H1 (cell line): ENCODE measurements around the gene ACHE. TPM values are rescaled to one million over a fixed set of nuclear protein-coding genes. Genes with fewer than 3 reads are reported as not detected.

Experiments
- CTCF ChIA-PET: fragments of 300-600 bp; sonication (Branson Sonifier 250); formaldehyde crosslinking; loops from one replicate; lab custom pipeline; 2021; ENCODE audit not compliant: partially characterized antibody; lab: Charles Lee
- POLR2A ChIA-PET: fragments of 300-600 bp; sonication (Branson Sonifier 250); formaldehyde crosslinking; loops from one replicate; lab custom pipeline; 2021; ENCODE audit warnings: inconsistent platforms; ENCODE audit not compliant: partially characterized antibody; lab: Charles Lee
- DNase-seq, 2 experiments: peaks; one replicate each; pipeline versions ENCODE4 v3.0.0 to v3.0.0-alpha.2; 2010 to 2022; ENCODE audit warnings: low spot score in 2 of 2, low read depth in 1 of 2, mixed read lengths in 1 of 2
- FAIRE-seq: peaks from 2 replicates; lab custom pipeline; 2011; peaks lifted over from hg19 to GRCh38; lab: Jason Lieb, UNC
- H2AFZ ChIP-seq: 2 replicates; pipeline ENCODE4 v1.8.1; 2012; ENCODE audit warnings: low read length, inconsistent platforms
- H2AK5ac ChIP-seq: 2 replicates; pipeline ENCODE4 v1.6.1; 2013; ENCODE audit warnings: low read depth, low read length
- H2BK120ac ChIP-seq: replicated peaks from 2 replicates; pipeline ENCODE3; 2013; ENCODE audit warnings: low read depth, low read length, inconsistent platforms
- H2BK12ac ChIP-seq: 2 replicates; pipeline ENCODE4 v1.6.1; 2013; ENCODE audit warnings: low read depth, low read length
- H2BK15ac ChIP-seq: 2 replicates; pipeline ENCODE4 v1.6.1; 2013; ENCODE audit warnings: low read length
- H2BK20ac ChIP-seq: 2 replicates; pipeline ENCODE4 v1.6.1; 2013; ENCODE audit warnings: low read length
- H2BK5ac ChIP-seq: 2 replicates; pipeline ENCODE4 v1.6.1; 2013; ENCODE audit warnings: low read depth, low read length
- H3K14ac ChIP-seq: 2 replicates; pipeline ENCODE4 v1.6.1; 2013; ENCODE audit warnings: inconsistent platforms; ENCODE audit not compliant: insufficient read length
- H3K18ac ChIP-seq: 2 replicates; pipeline ENCODE4 v1.6.1; 2013; ENCODE audit warnings: low read length; ENCODE audit errors: extremely low read depth
- H3K23ac ChIP-seq: 2 replicates; pipeline ENCODE4 v1.6.1; 2013; ENCODE audit warnings: inconsistent platforms; ENCODE audit not compliant: insufficient read length
- H3K23me2 ChIP-seq: 2 replicates; pipeline ENCODE4 v1.6.1; 2013; ENCODE audit warnings: low read depth, low read length
- H3K27ac ChIP-seq: 2 replicates; pipeline ENCODE4 v1.6.1; 2011; ENCODE audit warnings: low read depth, low read length, inconsistent platforms
- H3K27me3 ChIP-seq, 4 experiments: replicated peaks in 1 of 4; 1 replicate in 1 of 4; 2 replicates in 3 of 4; pipeline versions ENCODE4 v1.6.1 to v1.8.1; 2011 to 2013; ENCODE audit warnings: low read length in 3 of 4, mild to moderate bottlenecking in 3 of 4, inconsistent platforms in 2 of 4, mixed read lengths in 2 of 4, moderate library complexity in 1 of 4; ENCODE audit not compliant: control insufficient read depth in 3 of 4, insufficient read depth in 3 of 4; ENCODE audit errors: extremely low read depth in 1 of 4
- H3K36me3 ChIP-seq, 4 experiments: 2 replicates each; pipeline versions ENCODE4 v1.6.1 to v1.8.1; 2011 to 2013; ENCODE audit warnings: mild to moderate bottlenecking in 4 of 4, low read length in 3 of 4, moderate library complexity in 2 of 4, control low read depth in 1 of 4, inconsistent platforms in 1 of 4; ENCODE audit not compliant: insufficient read depth in 4 of 4, control insufficient read depth in 2 of 4
- H3K4ac ChIP-seq: replicated peaks from 2 replicates; pipeline ENCODE3; 2013; ENCODE audit warnings: low read length, low read depth, mixed read lengths, inconsistent platforms; ENCODE audit not compliant: insufficient read length
- H3K4me1 ChIP-seq, 4 experiments: replicated peaks in 1 of 4; 1 replicate in 1 of 4; 2 replicates in 3 of 4; pipeline versions ENCODE4 v1.6.1 to v1.8.1; 2011 to 2013; ENCODE audit warnings: low read length in 3 of 4, inconsistent platforms in 2 of 4, mixed read lengths in 1 of 4; ENCODE audit not compliant: insufficient read depth in 4 of 4, control insufficient read depth in 3 of 4
- H3K4me2 ChIP-seq, 2 experiments: 2 replicates each; pipeline versions ENCODE4 v1.6.1 to v1.8.1; 2011 to 2013; ENCODE audit warnings: low read depth in 2 of 2, low read length in 2 of 2, control low read depth in 1 of 2, inconsistent platforms in 1 of 2, mild to moderate bottlenecking in 1 of 2; ENCODE audit not compliant: insufficient read depth in 1 of 2
- H3K4me3 ChIP-seq, 4 experiments: fragments of 200-600, 300-600 bp in 1 of 4; sonication (generic), shearing (Covaris generic), sonication (Bioruptor Twin) in 1 of 4; 2 replicates each; pipeline versions ENCODE4 v1.5.1 to v1.8.1; 2011 to 2016; ENCODE audit warnings: low read length in 4 of 4, low read depth in 3 of 4, control low read depth in 2 of 4, inconsistent platforms in 2 of 4, mild to moderate bottlenecking in 2 of 4, mixed read lengths in 1 of 4, moderate library complexity in 1 of 4; ENCODE audit not compliant: insufficient read depth in 2 of 4; ENCODE audit errors: extremely low read depth in 1 of 4
- H3K56ac ChIP-seq: replicated peaks from 2 replicates; pipeline ENCODE3; 2013; ENCODE audit warnings: low read depth, mild to moderate bottlenecking, mixed read lengths, low read length, inconsistent platforms; ENCODE audit not compliant: insufficient read length
- H3K79me1 ChIP-seq: 2 replicates; pipeline ENCODE4 v1.6.1; 2013; ENCODE audit warnings: low read depth, low read length, control low read depth
- H3K79me2 ChIP-seq, 2 experiments: 2 replicates each; pipeline versions ENCODE4 v1.6.1 to v1.8.1; 2012 to 2013; ENCODE audit warnings: low read length in 2 of 2, mild to moderate bottlenecking in 2 of 2, inconsistent platforms in 1 of 2; ENCODE audit not compliant: insufficient read depth in 2 of 2, control insufficient read depth in 1 of 2
- H3K9ac ChIP-seq, 4 experiments: replicated peaks in 1 of 4; 1 replicate in 1 of 4; 2 replicates in 3 of 4; pipeline versions ENCODE4 v1.6.1 to v1.8.1; 2011 to 2013; ENCODE audit warnings: low read depth in 3 of 4, low read length in 3 of 4, control low read depth in 2 of 4, mild to moderate bottlenecking in 2 of 4, moderate library complexity in 2 of 4, inconsistent platforms in 1 of 4; ENCODE audit errors: extremely low read depth in 1 of 4
- H3K9me3 ChIP-seq, 2 experiments: 2 replicates each; pipeline versions ENCODE4 v1.6.1 to v1.8.1; 2012 to 2013; ENCODE audit warnings: mild to moderate bottlenecking in 2 of 2, moderate library complexity in 2 of 2, control low read depth in 1 of 2, inconsistent platforms in 1 of 2, low read depth in 1 of 2, low read length in 1 of 2, mixed read lengths in 1 of 2; ENCODE audit not compliant: insufficient read depth in 2 of 2
- H4K20me1 ChIP-seq, 2 experiments: replicated peaks in 1 of 2; 2 replicates each; pipeline versions ENCODE3 to v1.8.1; 2011 to 2013; ENCODE audit warnings: inconsistent platforms in 2 of 2, low read length in 2 of 2, mild to moderate bottlenecking in 1 of 2; ENCODE audit not compliant: insufficient read depth in 2 of 2, control insufficient read depth in 1 of 2
- H4K5ac ChIP-seq: 2 replicates; pipeline ENCODE4 v1.6.1; 2013; ENCODE audit warnings: low read length, low read depth, mixed read lengths, inconsistent platforms; ENCODE audit not compliant: insufficient read length
- H4K8ac ChIP-seq: 2 replicates; pipeline ENCODE4 v1.8.0; 2013; ENCODE audit warnings: mild to moderate bottlenecking, moderate library complexity, low read length, inconsistent platforms; ENCODE audit not compliant: insufficient read depth; ENCODE audit errors: extremely low read depth
- H4K91ac ChIP-seq: replicated peaks from 2 replicates; pipeline ENCODE3; 2013; ENCODE audit warnings: low read length, mixed read lengths, inconsistent platforms; ENCODE audit not compliant: insufficient read length
- ATF2 ChIP-seq: IDR thresholded peaks from 2 replicates; pipeline ENCODE4 v1.6.1; 2012; ENCODE audit warnings: low read length, inconsistent platforms
- CHD2 ChIP-seq: IDR thresholded peaks from 2 replicates; pipeline ENCODE4 v1.6.1; 2012; ENCODE audit warnings: low read length, improper control_type of control experiment
- SAP30 ChIP-seq: fragments of 300-600 bp; sonication (generic); IDR thresholded peaks from 2 replicates; pipeline ENCODE4 v1.7.1; 2012; ENCODE audit warnings: low read length, moderate library complexity, mild to moderate bottlenecking, inconsistent platforms; ENCODE audit not compliant: insufficient read depth, insufficient replicate concordance
- SUZ12 ChIP-seq: fragments of 200-600 bp; sonication (generic); IDR thresholded peaks from 2 replicates; pipeline ENCODE4 v1.6.1; 2012; ENCODE audit warnings: mild to moderate bottlenecking, inconsistent platforms, low read length, moderate library complexity, mixed read lengths
- YY1 ChIP-seq: IDR thresholded peaks from 2 replicates; pipeline ENCODE4 v1.6.1; 2011; ENCODE audit warnings: low read depth, mild to moderate bottlenecking, low read length
- WGBS, 2 experiments: shearing (Covaris generic) in 1 of 2; methylation state at CpG; one replicate each; pipeline versions ENCODE4 v1.1.6 to v1.1.7; 2013 to 2015; ENCODE audit warnings: low lambda C conversion rate in 2 of 2, mixed read lengths in 2 of 2, inconsistent platforms in 1 of 2, low coverage in 1 of 2, missing lambda C conversion rate in 1 of 2; ENCODE audit not compliant: insufficient replicate concordance in 2 of 2, insufficient coverage in 1 of 2, insufficient read length in 1 of 2; ENCODE audit errors: extremely low coverage in 1 of 2, missing lambda C conversion rate in 1 of 2; 5-methylcytosine and 5-hydroxymethylcytosine counted together
- polyA plus RNA-seq, 7 experiments: library from polyadenylated mRNA; depleted of rRNA in 3 of 7; stranded (reverse) in 5 of 7; unstranded in 2 of 7; fragments of >200 nt in 5 of 7; fragments of 200-250 nt in 2 of 7; gene quantifications; 1 replicate in 5 of 7; 2 replicates in 1 of 7; 4 replicates in 1 of 7; pipeline versions ENCODE4 v1.2.1 to v1.2.3, GENCODE V29; 2011 to 2013; ENCODE audit warnings: missing spikeins in 2 of 7, mixed read lengths in 2 of 7
- total RNA-seq: library from RNA; stranded (reverse); fragmentation: NEBNext Ultra II Directional; extraction: Animal tissue kit (Norgen Biotek cat#: 25700); gene quantifications from 2 replicates; pipeline ENCODE4 v1.2.1, GENCODE V29; 2021

Gene ACHE
- total and polyA plus RNA-seq, 2 of the 8 experiments (the other 6 are each of a cell fraction or from before 2014, with no cell fraction given) = 1.4 to 4.3 TPM

GRCh38 chr7:100875356-100875751, 20.3 kb downstream of the ACHE start:
- peaks cover 12 to 13% of the 10 kb centered on the region in 2 experiments for H4K20me1 ChIP-seq
- H3K4ac ChIP-seq = peak overlapping the region; percentile 89
- H2AK5ac ChIP-seq = no peak overlapping the region
- peaks cover 8% of the 10 kb centered on the region for H3K23me2 ChIP-seq
- POLR2A ChIA-PET = interaction anchor here (0.7 to 15.1 kb wide), 48 partner anchors 8 to 263 kb away, joined by 3 to 313 read pairs (median 4); partner anchors contain the start of genes EPHB4, MOSPD3, MUC17 and POP7
- H3K23ac ChIP-seq = no peak overlapping the region
- H3K9me3 ChIP-seq = no peaks in the 10 kb centered on the region
- DNase-seq (no peak), FAIRE-seq (no peak)
- H2BK15ac ChIP-seq = no peak overlapping the region; the same call in 1 of the 2 replicates
- peak overlapping the region; percentile 95 for H2BK5ac ChIP-seq
- WGBS, 2 experiments = 1% methylated on average over 15 of the region's 39 CpGs; no CpG with 5 or more reads in 1 of the 2 experiments
- H3K79me1 ChIP-seq = peaks cover 8% of the 10 kb centered on the region
- peak overlapping the region; percentile 81 to 93 (median 91) for H3K4me3 ChIP-seq
- no peak overlapping the region for H2AFZ ChIP-seq
- peak overlapping the region; percentile 77 to 95 (median 86) for H3K9ac ChIP-seq
- H2BK120ac ChIP-seq = no peak overlapping the region
- peaks cover 0 to 9% (median 1%) of the 10 kb centered on the region in 4 experiments; a peak in 3 of 7 replicates for H3K4me1 ChIP-seq
- H3K14ac ChIP-seq = no peak overlapping the region
- peak overlapping the region; percentile 96 for H4K8ac ChIP-seq
- peak overlapping the region; percentile 52 for H4K91ac ChIP-seq
- H3K27me3 ChIP-seq = no peaks in the 10 kb centered on the region
- peaks cover 31 to 52% of the 10 kb centered on the region in 2 experiments for H3K79me2 ChIP-seq
- H3K36me3 ChIP-seq = peaks cover 22 to 57% (median 33%) of the 10 kb centered on the region in 4 experiments
- TF ChIP-seq YY1 (no peak), SUZ12 (no peak), CHD2 (0 out of 2 replicates have a peak, but pooled peaks have one; percentile 49), ATF2 (no peak), SAP30 (peak; percentile 67)
- H3K4me2 ChIP-seq = peak overlapping the region; percentile 67 to 82
- H4K5ac ChIP-seq = peak overlapping the region; percentile 96
- no peak overlapping the region for H2BK12ac ChIP-seq
- CTCF ChIA-PET = interaction anchor here (0.6 to 2.7 kb wide), 6 partner anchors 10 to 239 kb away, joined by 3 to 8 read pairs (median 3); partner anchors contain the start of gene SLC12A9
- peak overlapping the region; percentile 93 for H3K27ac ChIP-seq
- no peak overlapping the region for H2BK20ac ChIP-seq
- peak overlapping the region; percentile 19 for H3K56ac ChIP-seq
- peak overlapping the region; percentile 93; the same call in 1 of the 2 replicates for H3K18ac ChIP-seq
